ENCODE data around the gene POU4F1.

DNA sequence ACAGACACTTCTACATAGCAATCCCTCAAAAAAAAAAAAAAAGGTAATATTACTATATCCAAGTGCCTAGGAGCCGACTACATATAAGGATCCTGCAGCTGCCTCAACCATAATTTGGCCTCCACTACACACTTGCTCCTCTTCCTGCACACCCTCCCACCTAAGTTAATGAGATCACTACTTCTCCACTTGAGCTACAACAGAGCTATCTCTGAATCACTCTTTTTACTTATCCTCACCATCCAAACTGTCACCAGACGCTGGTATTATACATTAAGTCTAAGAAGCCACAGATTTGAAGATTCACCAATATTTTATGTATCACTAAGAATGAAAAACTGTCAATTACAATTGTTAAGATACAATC, 47.3 kb upstream of the POU4F1 start:
- TF ChIP-seq CTCF (IDR thresholded peaks at IDR 0.05) (no peak), EZH2 (IDR thresholded peaks at IDR 0.05; ENCODE audit: borderline replicate concordance, insufficient read depth, low read depth, low read length, poor library complexity, severe bottlenecking) (no peak)

Data from B cell (primary cell).